Lung (tissue), 12 donors: ENCODE results near the gene PDLIM3. TPM values are rescaled to one million over a fixed set of nuclear protein-coding genes. Genes with fewer than 3 reads are reported as not detected.

Experiments
- ATAC-seq: fragments of 200-7000 bp; cut with Tn5 transposase; one replicate; pipeline ENCODE4 v1.9.1; 2020; ENCODE audit warnings: moderate number of reproducible peaks; ENCODE audit not compliant: insufficient read depth, low FRiP score
- DNase-seq, 3 donors: peaks; one replicate each; pipeline ENCODE4 v3.0.0-alpha.2; 2013 to 2017
- H3K27ac ChIP-seq, 2 donors: one replicate each; pipeline ENCODE4 v1.5.1; 2013; ENCODE audit warnings: mild to moderate bottlenecking in 2 of 2, moderate library complexity in 2 of 2, control low read depth in 1 of 2, inconsistent platforms in 1 of 2, low read depth in 1 of 2, low read length in 1 of 2
- H3K27me3 ChIP-seq, 3 donors: one replicate each; pipeline ENCODE4 v1.5.1; 2013; ENCODE audit warnings: low read length in 2 of 3; ENCODE audit not compliant: control insufficient read depth in 3 of 3, insufficient read depth in 3 of 3
- H3K36me3 ChIP-seq, 4 donors: one replicate each; pipeline ENCODE4 v1.5.1; 2013; ENCODE audit warnings: low read length in 4 of 4, mild to moderate bottlenecking in 1 of 4, moderate library complexity in 1 of 4; ENCODE audit not compliant: control insufficient read depth in 4 of 4, insufficient read depth in 4 of 4
- H3K4me1 ChIP-seq, 5 donors: one replicate each; pipeline ENCODE4 v1.5.1; 2013; ENCODE audit warnings: low read length in 5 of 5, mild to moderate bottlenecking in 2 of 5, moderate library complexity in 1 of 5; ENCODE audit not compliant: control insufficient read depth in 5 of 5, insufficient read depth in 5 of 5
- H3K4me3 ChIP-seq: one replicate; pipeline ENCODE4 v1.5.1; 2013; ENCODE audit warnings: mild to moderate bottlenecking, control low read depth, moderate library complexity
- H3K9ac ChIP-seq, 2 donors: one replicate each; pipeline ENCODE4 v1.5.1; 2013; ENCODE audit warnings: low read length in 2 of 2, control low read depth in 1 of 2; ENCODE audit not compliant: insufficient read depth in 1 of 2
- H3K9me3 ChIP-seq, 4 donors: one replicate each; pipeline ENCODE4 v1.5.1; 2013; ENCODE audit warnings: low read length in 3 of 4, mild to moderate bottlenecking in 1 of 4, moderate library complexity in 1 of 4; ENCODE audit not compliant: control insufficient read depth in 4 of 4, insufficient read depth in 3 of 4
- CTCF ChIP-seq: IDR thresholded peaks from 2 replicates; pipeline ENCODE4 v1.5.1; 2012; ENCODE audit warnings: mild to moderate bottlenecking; ENCODE audit errors: control extremely low read depth, extremely low read depth
- WGBS, 2 donors: extraction: QIAGEN DNeasy Blood & Tissue Kit; methylation state at CpG; one replicate each; pipeline ENCODE4 v1.1.7; 2013; 5-methylcytosine and 5-hydroxymethylcytosine counted together
- polyA plus RNA-seq, 2 donors: library from polyadenylated mRNA; stranded (reverse); fragments of 200-250 nt; gene quantifications; one replicate each; pipeline ENCODE4 v1.2.1, GENCODE V29; 2013
- total RNA-seq, 2 donors: library from RNA; depleted of rRNA in 1 of 2; stranded (reverse); fragments of >200 nt in 1 of 2; gene quantifications; one replicate each; pipeline ENCODE4 v1.2.1, GENCODE V29; 2014 to 2021
- donor health status: control.
- donor health status: control.
- donor health status: Bipolar disorder and iron deficiency.
- donor health status: healthy.
- donor health status: DM: yes; HTN: yes; CAD: no.

The PDLIM3 gene
- total and polyA plus RNA-seq, 4 donors, result 21.5 to 58.1 (median 33.9) TPM

- Histone ChIP-seq H3K4me1 (peaks cover 0 to 25% (median 4%) of the 10 kb centered on the region in 5 donors), H3K36me3 (no peaks in the 10 kb centered on the region), H3K27me3 (no peaks in the 10 kb centered on the region), H3K9ac (peak overlapping the region in 1 of 2 donors; percentile 46), H3K27ac (peak overlapping the region in 1 of 2 donors; percentile 56), H3K4me3 (no peak overlapping the region), H3K9me3 (no peaks in the 10 kb centered on the region)
- TF ChIP-seq CTCF, result no peak
- peak in 2 of 3 donors; percentile 76 to 81 for DNase-seq
- 73 to 82% methylated on average over 9 of the region's 9 CpGs for WGBS, 2 donors
- ATAC-seq, result no peak
Observed at GRCh38 chr4:185576314-185576961, 41.1 kb upstream of the PDLIM3 start.

- peak in 2 of 3 donors; percentile 40 to 53 for DNase-seq
- WGBS, 2 donors, result 65 to 67% methylated on average over 10 of the region's 10 CpGs
Observed at GRCh38 chr4:185573651-185574199, 38.4 kb upstream of the PDLIM3 start.

GRCh38 chr4:185570727-185571126, 35.4 kb upstream of the PDLIM3 start:
- Histone ChIP-seq H3K4me3 (no peak overlapping the region), H3K27ac (no peak overlapping the region), H3K27me3 (no peaks in the 10 kb centered on the region), H3K4me1 (peaks cover 4 to 28% (median 10%) of the 10 kb centered on the region in 5 donors), H3K9me3 (no peaks in the 10 kb centered on the region), H3K9ac (no peak overlapping the region), H3K36me3 (no peaks in the 10 kb centered on the region)
- DNase-seq (no peak), ATAC-seq (no peak)
- no peak for TF ChIP-seq CTCF
- WGBS, 2 donors, result 90 to 95% methylated on average over 3 of the region's 3 CpGs

More at GRCh38 chr4:185573651-185574199, 38.4 kb upstream of the PDLIM3 start:
- peaks cover 0 to 25% (median 4%) of the 10 kb centered on the region in 5 donors for H3K4me1 ChIP-seq
- no peak overlapping the region for H3K27ac ChIP-seq
- no peak overlapping the region for H3K9ac ChIP-seq
- no peak for TF ChIP-seq CTCF
- no peak overlapping the region for H3K4me3 ChIP-seq
- no peaks in the 10 kb centered on the region for H3K36me3 ChIP-seq
- H3K27me3 ChIP-seq, result no peaks in the 10 kb centered on the region
- no peak for ATAC-seq
- H3K9me3 ChIP-seq, result no peaks in the 10 kb centered on the region
